HEK293T (cell line): ENCODE data around the gene OR4K15.

Experiments
- ARNT ChIP-seq: fragments of 450-650 bp; IDR thresholded peaks from 2 replicates; pipeline ENCODE4 v1.6.1; 2017; ENCODE audit warnings: mild to moderate bottlenecking
- BHLHE40 ChIP-seq: fragments of 450-650 bp; IDR thresholded peaks from 2 replicates; pipeline ENCODE4 v1.6.1; 2016; ENCODE audit warnings: mild to moderate bottlenecking, moderate library complexity, borderline replicate concordance
- FOXA1 ChIP-seq: fragments of 450-650 bp; IDR thresholded peaks from 2 replicates; pipeline ENCODE4 v1.6.1; 2016; ENCODE audit warnings: mild to moderate bottlenecking
- FOXK2 ChIP-seq: fragments of 450-650 bp; IDR thresholded peaks from 2 replicates; pipeline ENCODE4 v1.6.1; 2016; ENCODE audit warnings: mild to moderate bottlenecking
- FOXM1 ChIP-seq: fragments of 450-650 bp; IDR thresholded peaks from 2 replicates; pipeline ENCODE4 v1.6.1; 2017; ENCODE audit warnings: mild to moderate bottlenecking, borderline replicate concordance
- HDGF ChIP-seq: fragments of 450-650 bp; IDR thresholded peaks from 2 replicates; pipeline ENCODE4 v1.6.1; 2017; ENCODE audit warnings: antibody characterized with exemption, borderline replicate concordance
- NFRKB ChIP-seq: fragments of 450-650 bp; IDR thresholded peaks from 2 replicates; pipeline ENCODE4 v1.6.1; 2016; ENCODE audit warnings: mild to moderate bottlenecking, moderate library complexity
- PKNOX1 ChIP-seq: fragments of 450-650 bp; IDR thresholded peaks from 2 replicates; pipeline ENCODE4 v1.6.1; 2016
- SUZ12 ChIP-seq: fragments of 450-650 bp; IDR thresholded peaks from 2 replicates; pipeline ENCODE4 v1.6.1; 2016; ENCODE audit warnings: mild to moderate bottlenecking
- TARDBP ChIP-seq: fragments of 450-650 bp; IDR thresholded peaks from 2 replicates; pipeline ENCODE4 v1.6.1; 2016
- ZNF384 ChIP-seq: fragments of 450-650 bp; IDR thresholded peaks from 2 replicates; pipeline ENCODE4 v1.6.1; 2016

GRCh38 chr14:20002319-20002718 is 26.9 kb downstream of the OR4K15 start:
- TF ChIP-seq FOXM1 (no peak), FOXK2 (no peak), PKNOX1 (no peak), TARDBP (no peak), NFRKB (no peak), BHLHE40 (no peak), SUZ12 (no peak), ARNT (no peak), FOXA1 (no peak), ZNF384 (no peak), HDGF (no peak)
